ENCODE data around the gene TRMT44.
A peak's percentile ranks its signal among the peaks of the same experiment; 100 is the strongest.
"Not testable (repeated sequence)": the region's sequence is repeated elsewhere in the genome, so short reads cannot be mapped to it uniquely, and the experiment has no call there.

Gene TRMT44
- 30.4 reads per million, percentile 56 among the genes with 10 or more reads in this experiment for total RNA-seq

- DNase-seq: peak; percentile 93
These were observed at the start of gene TRMT44, which contains the start of gene ACOX3 for GRCh38 chr4:8440492-8441311. Gene TRMT44, plus strand, starts transcription at chr4:8440777. Its CDS starts 46 bp downstream, at chr4:8440823. Gene ACOX3, minus strand, starts transcription at chr4:8440723. Its CDS starts 24,202 bp downstream, at chr4:8416521.

- no peak for DNase-seq
These were observed 49.5 kb upstream of the TRMT44 start for GRCh38 chr4:8391071-8391470.

GRCh38 chr4:8391972-8392371, 48.6 kb upstream of the TRMT44 start:
- no peak for DNase-seq

- DNase-seq: no peak
These were observed 47.9 kb upstream of the TRMT44 start for GRCh38 chr4:8392591-8393190.

- no peak for DNase-seq
These were observed 47.0 kb upstream of the TRMT44 start for GRCh38 chr4:8393593-8394038.

GRCh38 chr4:8394061-8394519, 46.5 kb upstream of the TRMT44 start:
- DNase-seq: no peak

GRCh38 chr4:8394806-8395205, 45.8 kb upstream of the TRMT44 start:
- no peak for DNase-seq

- DNase-seq: no peak
These were observed 44.9 kb upstream of the TRMT44 start for GRCh38 chr4:8395504-8396296.

GRCh38 chr4:8396762-8397406, 43.7 kb upstream of the TRMT44 start:
- DNase-seq: no peak

GRCh38 chr4:8398347-8398746, 42.2 kb upstream of the TRMT44 start:
- no peak for DNase-seq

GRCh38 chr4:8399298-8399697, 41.3 kb upstream of the TRMT44 start:
- DNase-seq: no peak

- DNase-seq: no peak
These were observed 39.8 kb upstream of the TRMT44 start for GRCh38 chr4:8400632-8401325.

- DNase-seq: no peak
These were observed 38.9 kb upstream of the TRMT44 start for GRCh38 chr4:8401665-8402064.

GRCh38 chr4:8402181-8402597, 38.4 kb upstream of the TRMT44 start:
- DNase-seq: no peak

- DNase-seq: no peak
These were observed 37.9 kb upstream of the TRMT44 start for GRCh38 chr4:8402640-8403039.

- DNase-seq: peak; percentile 24
These were observed 37.3 kb upstream of the TRMT44 start for GRCh38 chr4:8403173-8403753.

GRCh38 chr4:8403976-8404375, 36.6 kb upstream of the TRMT44 start:
- no peak for DNase-seq

GRCh38 chr4:8404791-8405515, 35.6 kb upstream of the TRMT44 start:
- DNase-seq: no peak

GRCh38 chr4:8405516-8405875, 35.1 kb upstream of the TRMT44 start:
- DNase-seq: no peak

- not testable (repeated sequence) for DNase-seq
These were observed 33.7 kb upstream of the TRMT44 start for GRCh38 chr4:8406887-8407286.

- no peak for DNase-seq
These were observed 33.3 kb upstream of the TRMT44 start for GRCh38 chr4:8407316-8407715.

Data from effector CD4-positive, alpha-beta T cell (primary cell).